WERI-Rb-1 (cell line): ENCODE data around the gene GALNT6.

Experiments used
- DNase-seq: peaks from one replicate; pipeline ENCODE4 v3.0.0-alpha.2; 2020
- H3K27ac ChIP-seq: fragments of 250-450 bp; sonication (Bioruptor Pico); 2 replicates; pipeline ENCODE4 v1.5.1; 2020; ENCODE audit warnings: mild to moderate bottlenecking, moderate library complexity
- H3K27me3 ChIP-seq: fragments of 250-450 bp; sonication (Bioruptor Pico); 2 replicates; pipeline ENCODE4 v1.5.1; 2021; ENCODE audit warnings: mild to moderate bottlenecking, low read depth, moderate library complexity; ENCODE audit not compliant: insufficient read depth, severe bottlenecking
- H3K36me3 ChIP-seq: fragments of 250-450 bp; sonication (Bioruptor Pico); 2 replicates; pipeline ENCODE4 v1.5.1; 2020; ENCODE audit warnings: mild to moderate bottlenecking, moderate library complexity
- H3K4me3 ChIP-seq: 2 replicates; pipeline ENCODE4 v1.5.1; 2011; ENCODE audit warnings: low read depth, mild to moderate bottlenecking, control low read depth, low read length
- H3K9me3 ChIP-seq: fragments of 250-450 bp; sonication (Bioruptor Pico); 2 replicates; pipeline ENCODE4 v1.5.1; 2021; ENCODE audit warnings: mild to moderate bottlenecking, moderate library complexity; ENCODE audit not compliant: severe bottlenecking
- TF ChIP-seq, protein P1 (sequence below): IDR thresholded peaks from 2 replicates; pipeline ENCODE4 v1.5.1; 2011; ENCODE audit warnings: low read depth, mild to moderate bottlenecking, control low read depth, inconsistent platforms, low read length

GALNT6 gene

GRCh38 chr12:51430196-51430895 is 39.1 kb upstream of the GALNT6 start:
- peak; percentile 38 for DNase-seq
- Histone ChIP-seq H3K27me3 (no peaks in the 10 kb centered on the region), H3K4me3 (no peak overlapping the region), H3K9me3 (peaks cover 6% of the 10 kb centered on the region), H3K36me3 (peaks cover 7% of the 10 kb centered on the region), H3K27ac (peak overlapping the region; percentile 73)
- TF ChIP-seq, protein P1, sequence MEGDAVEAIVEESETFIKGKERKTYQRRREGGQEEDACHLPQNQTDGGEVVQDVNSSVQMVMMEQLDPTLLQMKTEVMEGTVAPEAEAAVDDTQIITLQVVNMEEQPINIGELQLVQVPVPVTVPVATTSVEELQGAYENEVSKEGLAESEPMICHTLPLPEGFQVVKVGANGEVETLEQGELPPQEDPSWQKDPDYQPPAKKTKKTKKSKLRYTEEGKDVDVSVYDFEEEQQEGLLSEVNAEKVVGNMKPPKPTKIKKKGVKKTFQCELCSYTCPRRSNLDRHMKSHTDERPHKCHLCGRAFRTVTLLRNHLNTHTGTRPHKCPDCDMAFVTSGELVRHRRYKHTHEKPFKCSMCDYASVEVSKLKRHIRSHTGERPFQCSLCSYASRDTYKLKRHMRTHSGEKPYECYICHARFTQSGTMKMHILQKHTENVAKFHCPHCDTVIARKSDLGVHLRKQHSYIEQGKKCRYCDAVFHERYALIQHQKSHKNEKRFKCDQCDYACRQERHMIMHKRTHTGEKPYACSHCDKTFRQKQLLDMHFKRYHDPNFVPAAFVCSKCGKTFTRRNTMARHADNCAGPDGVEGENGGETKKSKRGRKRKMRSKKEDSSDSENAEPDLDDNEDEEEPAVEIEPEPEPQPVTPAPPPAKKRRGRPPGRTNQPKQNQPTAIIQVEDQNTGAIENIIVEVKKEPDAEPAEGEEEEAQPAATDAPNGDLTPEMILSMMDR: no peak

GRCh38 chr12:51429700-51430099 is 38.5 kb upstream of the GALNT6 start:
- Histone ChIP-seq H3K27ac (peak overlapping the region; percentile 73), H3K27me3 (no peaks in the 10 kb centered on the region), H3K4me3 (no peak overlapping the region), H3K9me3 (peaks cover 6% of the 10 kb centered on the region), H3K36me3 (peaks cover 7% of the 10 kb centered on the region)
- TF ChIP-seq, protein P1: no peak
- DNase-seq: no peak

GRCh38 chr12:51428256-51428655 is 37.0 kb upstream of the GALNT6 start:
- TF ChIP-seq, protein P1: no peak

GRCh38 chr12:51424662-51425539 is 33.7 kb upstream of the GALNT6 start, which contains the start of gene SLC4A8:
Gene SLC4A8, plus strand, starts transcription at chr12:51424831. Its CDS starts 157 bp downstream, at chr12:51424988.
- H3K4me3 ChIP-seq: peak within 1 kb of the TSS; percentile 55
- TF ChIP-seq, protein P1: peak; percentile 83
- H3K9me3 ChIP-seq: peaks cover 6% of the 10 kb centered on the region
- peak; percentile 98 for DNase-seq
- H3K36me3 ChIP-seq: peaks cover 7% of the 10 kb centered on the region
- H3K27me3 ChIP-seq: no peaks in the 10 kb centered on the region
- peak within 1 kb of the TSS; percentile 89 for H3K27ac ChIP-seq

More at GRCh38 chr12:51428256-51428655, 37.0 kb upstream of the GALNT6 start:
- Histone ChIP-seq H3K27me3 (no peaks in the 10 kb centered on the region), H3K4me3 (no peak overlapping the region), H3K36me3 (peaks cover 7% of the 10 kb centered on the region), H3K9me3 (peaks cover 6% of the 10 kb centered on the region), H3K27ac (peak overlapping the region; percentile 73)
- DNase-seq: peak; percentile 67

- H3K27me3 ChIP-seq: no peaks in the 10 kb centered on the region
- H3K4me3 ChIP-seq: peak overlapping the region; percentile 55
- DNase-seq: no peak
- TF ChIP-seq, protein P1: no peak
- peaks cover 7% of the 10 kb centered on the region for H3K36me3 ChIP-seq
- H3K9me3 ChIP-seq: peaks cover 6% of the 10 kb centered on the region
- peak overlapping the region; percentile 89 for H3K27ac ChIP-seq
Measured at GRCh38 chr12:51424094-51424661, 33.0 kb upstream of the GALNT6 start.
